CD14-positive monocyte (primary cell): Measurements from ENCODE around the gene CSNK1D. TPM values are rescaled to one million over a fixed set of nuclear protein-coding genes. Genes with fewer than 3 reads are reported as not detected.

Experiments
- DNase-seq, 3 donors: peaks; one replicate each; pipeline ENCODE4 v3.0.0-alpha.2; 2011 to 2022
- H2AFZ ChIP-seq: 2 replicates; pipeline ENCODE4 v1.6.0; 2012; ENCODE audit warnings: mild to moderate bottlenecking, low read depth, low read length, inconsistent platforms; ENCODE audit not compliant: insufficient read depth, poor library complexity, severe bottlenecking
- H3K27ac ChIP-seq, 2 donors: 1 replicate in 1 of 2; 2 replicates in 1 of 2; pipeline ENCODE4 v1.5.1; 2012 to 2013; ENCODE audit warnings: low read length in 2 of 2, control low read depth in 1 of 2, inconsistent platforms in 1 of 2, low read depth in 1 of 2, mild to moderate bottlenecking in 1 of 2
- H3K27me3 ChIP-seq, 2 donors: one replicate each; pipeline versions ENCODE4 v1.6.0 to v1.6.1; 2011 to 2013; ENCODE audit warnings: low read length in 2 of 2; ENCODE audit not compliant: control insufficient read depth in 2 of 2, insufficient read depth in 2 of 2
- H3K36me3 ChIP-seq, 2 donors: replicated peaks in 1 of 2; 1 replicate in 1 of 2; 2 replicates in 1 of 2; pipeline versions ENCODE4 v1.5.1 to v1.6.1; 2012 to 2013; ENCODE audit warnings: low read length in 2 of 2, control low read depth in 1 of 2, inconsistent platforms in 1 of 2, mild to moderate bottlenecking in 1 of 2; ENCODE audit not compliant: insufficient read depth in 2 of 2, control insufficient read depth in 1 of 2
- H3K4me1 ChIP-seq, 2 donors: 1 replicate in 1 of 2; 2 replicates in 1 of 2; pipeline versions ENCODE4 v1.5.1 to v1.6.1; 2012 to 2013; ENCODE audit warnings: low read length in 2 of 2, control low read depth in 1 of 2, inconsistent platforms in 1 of 2, mild to moderate bottlenecking in 1 of 2, moderate library complexity in 1 of 2; ENCODE audit not compliant: insufficient read depth in 2 of 2, control insufficient read depth in 1 of 2
- H3K4me2 ChIP-seq: replicated peaks from 2 replicates; pipeline ENCODE3; 2012; ENCODE audit warnings: low read length, moderate library complexity, mild to moderate bottlenecking; ENCODE audit not compliant: poor library complexity, severe bottlenecking; ENCODE audit errors: extremely low read depth
- H3K4me3 ChIP-seq, 3 experiments: fragments of 200-600 bp in 1 of 3; sonication (generic) in 1 of 3; replicated peaks in 1 of 3; 1 replicate in 2 of 3; 2 replicates in 1 of 3; pipeline ENCODE4 v1.5.1; 2011 to 2013; ENCODE audit warnings: low read length in 3 of 3, mild to moderate bottlenecking in 3 of 3, control low read depth in 2 of 3, low read depth in 2 of 3, inconsistent platforms in 1 of 3, moderate library complexity in 1 of 3
- H3K79me2 ChIP-seq: 2 replicates; pipeline ENCODE4 v1.6.0; 2012; ENCODE audit warnings: mild to moderate bottlenecking, control low read depth, inconsistent platforms, low read length, moderate library complexity; ENCODE audit not compliant: insufficient read depth
- H3K9ac ChIP-seq: 2 replicates; pipeline ENCODE4 v1.6.0; 2017; ENCODE audit warnings: low read length, mild to moderate bottlenecking; ENCODE audit not compliant: insufficient read depth, poor library complexity, severe bottlenecking
- H3K9me3 ChIP-seq, 2 donors: replicated peaks in 1 of 2; 1 replicate in 1 of 2; 2 replicates in 1 of 2; pipeline versions ENCODE4 v1.5.1 to v1.6.1; 2012 to 2013; ENCODE audit warnings: low read length in 2 of 2, control low read depth in 1 of 2; ENCODE audit not compliant: control insufficient read depth in 1 of 2, insufficient read depth in 1 of 2
- H4K20me1 ChIP-seq: 2 replicates; pipeline ENCODE4 v1.6.0; 2012; ENCODE audit warnings: mild to moderate bottlenecking, low read length, control low read depth, moderate library complexity; ENCODE audit not compliant: insufficient read depth
- H3K27ac Mint-ChIP-seq, 7 donors: one replicate each; pipeline ENCODE4 v1.8.0; 2020; ENCODE audit warnings: mild to moderate bottlenecking in 7 of 7, mixed read lengths in 7 of 7, moderate library complexity in 6 of 7, inconsistent platforms in 2 of 7
- H3K27me3 Mint-ChIP-seq, 3 donors: one replicate each; pipeline ENCODE4 v1.8.0; 2021 to 2022; ENCODE audit warnings: low read depth in 3 of 3, mild to moderate bottlenecking in 3 of 3, mixed read lengths in 3 of 3, moderate library complexity in 3 of 3, inconsistent platforms in 1 of 3
- H3K36me3 Mint-ChIP-seq, 2 donors: one replicate each; pipeline ENCODE4 v1.8.0; 2020; ENCODE audit warnings: mixed read lengths in 2 of 2, inconsistent platforms in 1 of 2, mild to moderate bottlenecking in 1 of 2
- H3K4me1 Mint-ChIP-seq: one replicate; pipeline ENCODE4 v1.8.0; 2020; ENCODE audit warnings: mild to moderate bottlenecking, mixed read lengths
- H3K4me3 Mint-ChIP-seq, 2 donors: one replicate each; pipeline ENCODE4 v1.8.0; 2020; ENCODE audit warnings: mild to moderate bottlenecking in 2 of 2, mixed read lengths in 2 of 2, moderate library complexity in 1 of 2
- H3K9me3 Mint-ChIP-seq, 7 donors: one replicate each; pipeline ENCODE4 v1.8.0; 2020 to 2022; ENCODE audit warnings: mixed read lengths in 7 of 7, mild to moderate bottlenecking in 6 of 7, moderate library complexity in 6 of 7, inconsistent platforms in 2 of 7
- CTCF ChIP-seq: fragments of 200-600 bp; IDR thresholded peaks from one replicate; pipeline ENCODE4 v1.8.0; 2022; ENCODE audit warnings: antibody characterized with exemption, mild to moderate bottlenecking
- WGBS: methylation state at CpG from one replicate; pipeline ENCODE4 v1.1.5; 2013; ENCODE audit warnings: missing lambda C conversion rate; ENCODE audit not compliant: insufficient coverage; 5-methylcytosine and 5-hydroxymethylcytosine counted together
- intact Hi-C, 2 donors: fragments of 100-400 bp; cut with micrococcal nuclease; formaldehyde crosslinking; loops; one replicate each; pipeline versions ENCODE4 v1.15.0 to v1.15.1; 2023
- polyA plus RNA-seq, 3 donors: library from polyadenylated mRNA; depleted of rRNA in 1 of 3; unstranded in 2 of 3; stranded (reverse) in 1 of 3; fragments of 300-500 nt in 2 of 3; fragments of >200 nt in 1 of 3; fragmentation: Illumina TruSeq in 2 of 3; gene quantifications; 1 replicate in 2 of 3; 2 replicates in 1 of 3; pipeline ENCODE4 v1.2.3, GENCODE V29; 2012 to 2021

The CSNK1D gene
- polyA plus RNA-seq, 3 donors: 47.0 to 299 (median 60.9) TPM

GRCh38 chr17:82221341-82221902 lies 52.1 kb downstream of the CSNK1D start:
- no peak overlapping the region for H2AFZ ChIP-seq
- H4K20me1 ChIP-seq: no peaks in the 10 kb centered on the region
- H3K4me1 ChIP-seq: peaks cover 73 to 81% of the 10 kb centered on the region in 2 donors
- Mint-ChIP-seq H3K4me3 (no peak overlapping the region), H3K4me1 (peaks cover 57% of the 10 kb centered on the region), H3K27ac (peak overlapping the region in 5 of 7 donors; percentile 1 to 70 (median 10)), H3K36me3 (peaks cover 3 to 11% of the 10 kb centered on the region in 2 donors), H3K27me3 (peaks cover 0 to 2% (median 1%) of the 10 kb centered on the region in 3 donors), H3K9me3 (peaks cover 0 to under 1% (median 0%) of the 10 kb centered on the region in 7 donors)
- H3K9ac ChIP-seq: no peak overlapping the region
- no peaks in the 10 kb centered on the region for H3K9me3 ChIP-seq
- H3K27ac ChIP-seq: no peak overlapping the region
- no peak for TF ChIP-seq CTCF
- no peaks in the 10 kb centered on the region for H3K27me3 ChIP-seq
- DNase-seq: no peak
- intact Hi-C loops: no loop called here
- H3K4me2 ChIP-seq: no peak overlapping the region
- H3K79me2 ChIP-seq: peaks cover 23% of the 10 kb centered on the region
- H3K4me3 ChIP-seq: no peak overlapping the region
- no peaks in the 10 kb centered on the region for H3K36me3 ChIP-seq
- WGBS: 90% methylated on average over 4 of the region's 10 CpGs

GRCh38 chr17:82219753-82220709 lies 53.5 kb downstream of the CSNK1D start:
- Histone ChIP-seq H3K79me2 (peaks cover 23% of the 10 kb centered on the region), H3K27ac (no peak overlapping the region), H3K9ac (no peak overlapping the region), H3K27me3 (no peaks in the 10 kb centered on the region), H3K4me3 (no peak overlapping the region), H2AFZ (no peak overlapping the region), H3K36me3 (no peaks in the 10 kb centered on the region), H3K9me3 (no peaks in the 10 kb centered on the region), H3K4me1 (peaks cover 83 to 91% of the 10 kb centered on the region in 2 donors), H3K4me2 (peak overlapping the region; percentile 3), H4K20me1 (no peaks in the 10 kb centered on the region)
- no peak for TF ChIP-seq CTCF
- Mint-ChIP-seq H3K27me3 (peaks cover 0 to 2% (median 1%) of the 10 kb centered on the region in 3 donors), H3K9me3 (peaks cover 0 to 2% (median 0%) of the 10 kb centered on the region in 7 donors), H3K4me1 (peaks cover 69% of the 10 kb centered on the region), H3K27ac (peak overlapping the region in 1 of 7 donors; percentile 46), H3K36me3 (peaks cover 3 to 11% of the 10 kb centered on the region in 2 donors), H3K4me3 (no peak overlapping the region)
- peak in 1 of 3 donors; percentile 8 for DNase-seq
- intact Hi-C loops: no loop called here
- WGBS: 77% methylated on average over 4 of the region's 11 CpGs
